Stimulated activated CD4-positive, alpha-beta T cell treated with anti-CD3 and anti-CD28 coated beads, Interleukin-2, amount 100 ng/mL, for 4 hours (primary cell): ENCODE data around the gene ZKSCAN8.
"Not testable (repeated sequence)": the region's sequence is repeated elsewhere in the genome, so short reads cannot be mapped to it uniquely, and the experiment has no call there.

Source experiments
- DNase-seq: peaks from one replicate; pipeline ENCODE4 v3.0.0-alpha.2; 2020; ENCODE audit warnings: low read depth

Gene ZKSCAN8

GRCh38 chr6:28141500-28142329 lies at the start of gene ZKSCAN8:
Gene ZKSCAN8 (plus strand): TSS chr6:28141883. CDS start chr6:28148408, 6,525 bp downstream.
- DNase-seq, result peak; percentile 66

GRCh38 chr6:28102222-28102621 lies 39.5 kb upstream of the ZKSCAN8 start:
- DNase-seq, result not testable (repeated sequence)

GRCh38 chr6:28102699-28103098 lies 39.0 kb upstream of the ZKSCAN8 start:
- DNase-seq, result not testable (repeated sequence)

- peak; percentile 76 for DNase-seq
Measured at GRCh38 chr6:28104392-28105244, 37.1 kb upstream of the ZKSCAN8 start.

GRCh38 chr6:28105245-28105639 lies 36.4 kb upstream of the ZKSCAN8 start:
- no peak for DNase-seq

GRCh38 chr6:28107506-28107905 lies 34.2 kb upstream of the ZKSCAN8 start:
- DNase-seq, result no peak

GRCh38 chr6:28111964-28112363 lies 29.7 kb upstream of the ZKSCAN8 start:
- no peak for DNase-seq

- no peak for DNase-seq
Measured at GRCh38 chr6:28115799-28116198, 25.9 kb upstream of the ZKSCAN8 start.

GRCh38 chr6:28117386-28118050 lies 24.2 kb upstream of the ZKSCAN8 start:
- no peak for DNase-seq

- DNase-seq, result no peak
Measured at GRCh38 chr6:28118217-28118616, 23.5 kb upstream of the ZKSCAN8 start.

GRCh38 chr6:28121876-28122275 lies 19.8 kb upstream of the ZKSCAN8 start:
- DNase-seq, result no peak

- not testable (repeated sequence) for DNase-seq
Measured at GRCh38 chr6:28122283-28122682, 19.4 kb upstream of the ZKSCAN8 start.

- DNase-seq, result peak; percentile 46
Measured at GRCh38 chr6:28124350-28124970, 17.2 kb upstream of the ZKSCAN8 start, which contains the start of gene ZSCAN16. Gene ZSCAN16 (plus strand): TSS chr6:28124609. CDS start chr6:28125444, 835 bp downstream.

- DNase-seq, result no peak
Measured at GRCh38 chr6:28124971-28125353, 16.7 kb upstream of the ZKSCAN8 start.

GRCh38 chr6:28125401-28125800 lies 16.3 kb upstream of the ZKSCAN8 start:
- no peak for DNase-seq

- no peak for DNase-seq
Measured at GRCh38 chr6:28134015-28134414, 7.7 kb upstream of the ZKSCAN8 start.

- no peak for DNase-seq
Measured at GRCh38 chr6:28134716-28135115, 7.0 kb upstream of the ZKSCAN8 start.

GRCh38 chr6:28135393-28135792 lies 6.3 kb upstream of the ZKSCAN8 start:
- DNase-seq, result no peak

GRCh38 chr6:28136585-28137504 lies 4.8 kb upstream of the ZKSCAN8 start:
- DNase-seq, result peak; percentile 60

GRCh38 chr6:28137505-28137981 lies 4.1 kb upstream of the ZKSCAN8 start:
- DNase-seq, result peak; percentile 37
